IMR-90 (cell line): ENCODE results near the gene GRID1. TPM values are rescaled to one million over a fixed set of nuclear protein-coding genes. Genes with fewer than 3 reads are reported as not detected.

Experiments used
- ATAC-seq: fragments of 200-7000 bp; cut with Tn5 transposase; 2 replicates; pipeline ENCODE4 v1.9.1; 2020; ENCODE audit warnings: low read depth, mild to moderate bottlenecking, moderate library complexity
- BruUV-seq: library from RNA; stranded (reverse); fragments of 400-500 nt; replicated peaks from 2 replicates; lab custom pipeline; 2021; lab: Mats Ljungman, UMichigan
- CTCF ChIA-PET: fragments of 300-600 bp; formaldehyde crosslinking; extraction: SDS; loops from one replicate; lab custom pipeline; 2021; ENCODE audit warnings: antibody characterized with exemption; lab: Yijun Ruan, JAX
- POLR2A ChIA-PET: fragments of 300-600 bp; sonication (Branson Sonifier 250); formaldehyde crosslinking; loops from one replicate; lab custom pipeline; 2022; ENCODE audit warnings: antibody characterized with exemption; ENCODE audit not compliant: unreplicated experiment; lab: Charles Lee
- DNase-seq: peaks from one replicate; pipeline ENCODE4 v3.0.0; 2013
- H2AFZ ChIP-seq: replicated peaks from 2 replicates; pipeline ENCODE3; 2013; ENCODE audit warnings: low read length, mild to moderate bottlenecking; ENCODE audit not compliant: poor library complexity
- H2AK5ac ChIP-seq: 2 replicates; pipeline ENCODE4 v1.6.1; 2013; ENCODE audit warnings: low read depth, low read length, inconsistent platforms
- H2AK9ac ChIP-seq: replicated peaks from 2 replicates; pipeline ENCODE3; 2013; ENCODE audit warnings: mild to moderate bottlenecking, low read depth, low read length, moderate library complexity; ENCODE audit not compliant: poor library complexity
- H2BK120ac ChIP-seq: 2 replicates; pipeline ENCODE4 v1.6.1; 2013; ENCODE audit warnings: low read depth, low read length, inconsistent platforms
- H2BK15ac ChIP-seq: 3 replicates; pipeline ENCODE4 v1.6.1; 2013; ENCODE audit warnings: low read depth, low read length, inconsistent platforms
- H2BK20ac ChIP-seq: 2 replicates; pipeline ENCODE4 v1.6.1; 2013; ENCODE audit warnings: low read depth, mild to moderate bottlenecking, inconsistent platforms, low read length, moderate library complexity
- H2BK5ac ChIP-seq: 2 replicates; pipeline ENCODE4 v1.6.1; 2013; ENCODE audit warnings: mild to moderate bottlenecking, low read depth, low read length, inconsistent platforms; ENCODE audit not compliant: poor library complexity, severe bottlenecking
- H3K14ac ChIP-seq: replicated peaks from 2 replicates; pipeline ENCODE4 v1.6.1; 2013; ENCODE audit warnings: low read depth, low read length, inconsistent platforms
- H3K18ac ChIP-seq: 2 replicates; pipeline ENCODE4 v1.6.1; 2013; ENCODE audit warnings: low read depth, low read length, control low read depth
- H3K23ac ChIP-seq: 2 replicates; pipeline ENCODE4 v1.6.1; 2013; ENCODE audit warnings: low read depth, low read length, inconsistent platforms
- H3K27ac ChIP-seq: 2 replicates; pipeline ENCODE4 v1.5.1; 2013; ENCODE audit warnings: mild to moderate bottlenecking, control low read depth, low read length; ENCODE audit not compliant: insufficient read depth
- H3K27me3 ChIP-seq: 2 replicates; pipeline ENCODE4 v1.6.1; 2013; ENCODE audit warnings: low read length; ENCODE audit not compliant: control insufficient read depth, insufficient read depth
- H3K36me3 ChIP-seq: 2 replicates; pipeline ENCODE4 v1.6.1; 2013; ENCODE audit warnings: low read length, mixed read lengths; ENCODE audit not compliant: control insufficient read depth, insufficient read depth
- H3K4ac ChIP-seq: 2 replicates; pipeline ENCODE4 v1.6.1; 2013; ENCODE audit warnings: low read depth, low read length, inconsistent platforms
- H3K4me1 ChIP-seq: 2 replicates; pipeline ENCODE4 v1.6.1; 2013; ENCODE audit warnings: low read length, mixed read lengths; ENCODE audit not compliant: control insufficient read depth, insufficient read depth
- H3K4me2 ChIP-seq: 2 replicates; pipeline ENCODE4 v1.6.1; 2013; ENCODE audit warnings: low read depth, mild to moderate bottlenecking, control low read depth, low read length, moderate library complexity
- H3K4me3 ChIP-seq: 2 replicates; pipeline ENCODE4 v1.5.1; 2013; ENCODE audit warnings: low read depth, mild to moderate bottlenecking, control low read depth, low read length, moderate library complexity; ENCODE audit not compliant: insufficient read depth
- H3K56ac ChIP-seq: 2 replicates; pipeline ENCODE4 v1.6.1; 2013; ENCODE audit warnings: low read length, inconsistent platforms; ENCODE audit not compliant: insufficient read depth; ENCODE audit errors: extremely low read depth
- H3K79me1 ChIP-seq, 2 experiments: 2 replicates each; pipeline ENCODE4 v1.6.1; 2013; ENCODE audit warnings: low read length in 2 of 2, inconsistent platforms in 1 of 2, low read depth in 1 of 2
- H3K9ac ChIP-seq: 2 replicates; pipeline ENCODE4 v1.6.1; 2013; ENCODE audit warnings: low read depth, low read length, control low read depth
- H3K9me1 ChIP-seq: 2 replicates; pipeline ENCODE4 v1.6.1; 2013; ENCODE audit warnings: low read length, inconsistent platforms; ENCODE audit not compliant: insufficient read depth
- H3K9me3 ChIP-seq: 2 replicates; pipeline ENCODE4 v1.6.1; 2013; ENCODE audit warnings: low read length; ENCODE audit not compliant: control insufficient read depth, insufficient read depth
- H4K20me1 ChIP-seq: 2 replicates; pipeline ENCODE4 v1.6.1; 2013; ENCODE audit warnings: low read length, inconsistent platforms; ENCODE audit not compliant: insufficient read depth
- H4K5ac ChIP-seq: 2 replicates; pipeline ENCODE4 v1.6.1; 2013; ENCODE audit warnings: mild to moderate bottlenecking, low read depth, low read length, control low read depth
- H4K8ac ChIP-seq, 2 experiments: 2 replicates each; pipeline ENCODE4 v1.6.1; 2013; ENCODE audit warnings: low read depth in 2 of 2, low read length in 2 of 2, control low read depth in 1 of 2, inconsistent platforms in 1 of 2
- H4K91ac ChIP-seq: 2 replicates; pipeline ENCODE4 v1.6.1; 2013; ENCODE audit warnings: low read depth, low read length, inconsistent platforms; ENCODE audit not compliant: insufficient read depth
- MAFK ChIP-seq: IDR thresholded peaks from 2 replicates; pipeline ENCODE4 v1.6.1; 2012; ENCODE audit warnings: low read depth, low read length, improper control_type of control experiment
- RCOR1 ChIP-seq: IDR thresholded peaks from 2 replicates; pipeline ENCODE4 v1.6.1; 2012; ENCODE audit warnings: mild to moderate bottlenecking, low read length, improper control_type of control experiment; ENCODE audit not compliant: insufficient replicate concordance
- RFX5 ChIP-seq: IDR thresholded peaks from 2 replicates; pipeline ENCODE4 v1.8.0; 2012; ENCODE audit warnings: low read depth, mild to moderate bottlenecking, low read length, moderate library complexity
- SMC3 ChIP-seq: fragments of 150-350 bp; IDR thresholded peaks from 2 replicates; pipeline ENCODE4 v1.6.1; 2016; ENCODE audit warnings: low read depth, mild to moderate bottlenecking, antibody characterized with exemption, low read length, moderate library complexity
- WGBS, 2 experiments: methylation state at CpG; one replicate each; pipeline versions ENCODE4 v1.1.5 to v1.1.7; 2013; ENCODE audit warnings: missing lambda C conversion rate in 2 of 2; ENCODE audit not compliant: insufficient read length in 1 of 2; ENCODE audit errors: extremely low coverage in 2 of 2; 5-methylcytosine and 5-hydroxymethylcytosine counted together
- dilution Hi-C: fragments of 300-500 bp; cut with HindIII; formaldehyde crosslinking; loops from one replicate; pipeline ENCODE4 v1.14.3; 2018; ENCODE audit warnings: low sequenced_read_pairs; ENCODE audit not compliant: unreplicated experiment
- in situ Hi-C: fragments of 300-500 bp; cut with MboI; formaldehyde crosslinking; loops from 3 replicates; pipeline ENCODE4 v1.14.3; 2019; ENCODE audit warnings: low sequenced_read_pairs, inconsistent platforms, mixed read lengths
- intact Hi-C: fragments of 100-400 bp; cut with micrococcal nuclease; formaldehyde crosslinking; loops from 2 replicates; pipeline ENCODE4 v1.10.0; 2022
- polyA plus RNA-seq, 3 experiments: library from polyadenylated mRNA; depleted of rRNA; stranded (reverse); fragments of >200 nt; gene quantifications; 2 replicates each; pipeline ENCODE4 v1.2.3, GENCODE V29; 2012; ENCODE audit warnings: low replicate concordance in 1 of 3
- total RNA-seq: library from RNA; depleted of rRNA; stranded (reverse); fragments of >200 nt; gene quantifications from 2 replicates; pipeline ENCODE4 v1.2.3, GENCODE V29; 2012
- TF ChIP-seq, protein P1 (sequence below): fragments of 150-350 bp; IDR thresholded peaks from 2 replicates; pipeline ENCODE4 v1.6.1; 2017; ENCODE audit warnings: mild to moderate bottlenecking, antibody characterized with exemption, low read length, low read depth

Gene GRID1
- total and polyA plus RNA-seq, 2 of the 4 experiments (the other 2 are of a cell fraction): not detected

GRCh38 chr10:86263907-86264306 lies 102.7 kb downstream of the GRID1 start:
- Histone ChIP-seq H3K14ac (no peak overlapping the region), H3K9me3 (no peaks in the 10 kb centered on the region), H3K23ac (no peak overlapping the region), H3K4me1 (no peaks in the 10 kb centered on the region), H3K4me2 (no peak overlapping the region), H3K9ac (no peak overlapping the region), H3K36me3 (no peaks in the 10 kb centered on the region), H3K27me3 (no peaks in the 10 kb centered on the region; the same call in 1 of the 2 replicates), H2AK5ac (no peak overlapping the region), H3K4ac (no peak overlapping the region), H4K91ac (no peak overlapping the region), H4K8ac (no peak overlapping the region), H2AK9ac (no peak overlapping the region), H2BK120ac (no peak overlapping the region), H2BK5ac (no peak overlapping the region), H3K4me3 (no peak overlapping the region), H2BK20ac (no peak overlapping the region), H3K18ac (no peak overlapping the region), H2BK15ac (no peak overlapping the region), H4K20me1 (no peaks in the 10 kb centered on the region), H3K9me1 (no peaks in the 10 kb centered on the region), H3K79me1 (no peaks in the 10 kb centered on the region), H4K5ac (no peak overlapping the region), H2AFZ (no peak overlapping the region), H3K27ac (no peak overlapping the region), H3K56ac (no peak overlapping the region)
- in situ Hi-C loops: no loop called here
- BruUV-seq: no TSS peak
- ATAC-seq (no peak), DNase-seq (no peak)
- POLR2A ChIA-PET: no interaction called here
- dilution Hi-C loops: no loop called here
- CTCF ChIA-PET: no interaction called here
- TF ChIP-seq SMC3 (no peak), RCOR1 (no peak), RFX5 (no peak), MAFK (no peak)
- TF ChIP-seq, protein P1, sequence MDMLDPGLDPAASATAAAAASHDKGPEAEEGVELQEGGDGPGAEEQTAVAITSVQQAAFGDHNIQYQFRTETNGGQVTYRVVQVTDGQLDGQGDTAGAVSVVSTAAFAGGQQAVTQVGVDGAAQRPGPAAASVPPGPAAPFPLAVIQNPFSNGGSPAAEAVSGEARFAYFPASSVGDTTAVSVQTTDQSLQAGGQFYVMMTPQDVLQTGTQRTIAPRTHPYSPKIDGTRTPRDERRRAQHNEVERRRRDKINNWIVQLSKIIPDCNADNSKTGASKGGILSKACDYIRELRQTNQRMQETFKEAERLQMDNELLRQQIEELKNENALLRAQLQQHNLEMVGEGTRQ: no peak
- 22% methylated on average over 2 of the region's 5 CpGs; no CpG with 5 or more reads in 1 of the 2 experiments for WGBS, 2 experiments
- intact Hi-C loops: no loop called here
